SKM-1 (cell line): Measurements from ENCODE around the gene CILP.
"Not testable (repeated sequence)": the region's sequence is repeated elsewhere in the genome, so short reads cannot be mapped to it uniquely, and the experiment has no call there.

ENCODE experiments used
- DNase-seq: peaks from one replicate; lab custom pipeline; 2025; ENCODE audit not compliant: unreplicated experiment; lab: John Stamatoyannopoulos, UW

CILP gene

GRCh38 chr15:65210770-65211481 lies at the start of gene CILP:
Gene CILP (minus strand): TSS chr15:65211473. CDS start chr15:65209755, 1,718 bp downstream.
- DNase-seq, result no peak

- DNase-seq, result no peak
Observed at GRCh38 chr15:65260968-65261367, 49.7 kb upstream of the CILP start.

- no peak for DNase-seq
Observed at GRCh38 chr15:65259367-65259797, 48.1 kb upstream of the CILP start.

- DNase-seq, result no peak
Observed at GRCh38 chr15:65258375-65259262, 47.3 kb upstream of the CILP start.

GRCh38 chr15:65255486-65256140 lies 44.3 kb upstream of the CILP start:
- DNase-seq, result no peak

GRCh38 chr15:65254758-65255157 lies 43.5 kb upstream of the CILP start:
- DNase-seq, result no peak

GRCh38 chr15:65254356-65254755 lies 43.1 kb upstream of the CILP start:
- DNase-seq, result no peak

GRCh38 chr15:65249641-65250040 lies 38.4 kb upstream of the CILP start:
- no peak for DNase-seq

- no peak for DNase-seq
Observed at GRCh38 chr15:65248511-65249255, 37.4 kb upstream of the CILP start.

- DNase-seq, result no peak
Observed at GRCh38 chr15:65246939-65247338, 35.7 kb upstream of the CILP start.

- no peak for DNase-seq
Observed at GRCh38 chr15:65246026-65246714, 34.9 kb upstream of the CILP start.

GRCh38 chr15:65245096-65245856 lies 34.0 kb upstream of the CILP start:
- DNase-seq, result no peak

GRCh38 chr15:65244638-65245037 lies 33.4 kb upstream of the CILP start:
- no peak for DNase-seq

GRCh38 chr15:65236443-65236842 lies 25.2 kb upstream of the CILP start:
- DNase-seq, result not testable (repeated sequence)

GRCh38 chr15:65233696-65234095 lies 22.4 kb upstream of the CILP start:
- no peak for DNase-seq

- no peak for DNase-seq
Observed at GRCh38 chr15:65232520-65232919, 21.2 kb upstream of the CILP start.

GRCh38 chr15:65231306-65231705 lies 20.0 kb upstream of the CILP start:
- no peak for DNase-seq

- not testable (repeated sequence) for DNase-seq
Observed at GRCh38 chr15:65226901-65227300, 15.6 kb upstream of the CILP start.

GRCh38 chr15:65226221-65226620 lies 14.9 kb upstream of the CILP start:
- DNase-seq, result no peak

GRCh38 chr15:65223996-65224395 lies 12.7 kb upstream of the CILP start:
- DNase-seq, result peak; percentile 37
